HepG2 (cell line): ENCODE measurements around the gene DDX54. TPM values are rescaled to one million over a fixed set of nuclear protein-coding genes. Genes with fewer than 3 reads are reported as not detected.

ENCODE experiments used
- DNMT3B ChIP-seq: conservative IDR thresholded peaks from 2 replicates; pipeline ENCODE4 v1.6.1; 2016; ENCODE audit warnings: missing biosample characterization, control low read depth
- ELF4 ChIP-seq: sonication (generic); formaldehyde crosslinking; IDR thresholded peaks from 2 replicates; pipeline ENCODE4 v1.5.0; 2020; ENCODE audit warnings: missing genetic modification reagents, mild to moderate bottlenecking, moderate library complexity, borderline replicate concordance
- HNF4A ChIP-seq: sonication (generic); formaldehyde crosslinking; IDR thresholded peaks from 2 replicates; pipeline ENCODE4 v1.4.0; 2020; ENCODE audit warnings: missing genetic modification reagents
- NPAS2 ChIP-seq: sonication (generic); formaldehyde crosslinking; IDR thresholded peaks from 2 replicates; pipeline ENCODE4 v1.8.0; 2022; ENCODE audit warnings: mild to moderate bottlenecking, missing genetic modification reagents, borderline replicate concordance
- NR2F1 ChIP-seq, 2 experiments: fragments of 450-650 bp in 1 of 2; formaldehyde crosslinking in 1 of 2; IDR thresholded peaks; 2 replicates each; pipeline versions ENCODE4 v1.5.0 to v1.6.1; 2016 to 2020; ENCODE audit warnings: mild to moderate bottlenecking in 1 of 2, missing compliant biosample characterization in 1 of 2, missing genetic modification reagents in 1 of 2, moderate library complexity in 1 of 2
- RBM39 ChIP-seq: fragments of 200-400 bp; formaldehyde crosslinking; IDR thresholded peaks from one replicate; pipeline ENCODE4 v1.6.1; 2018; ENCODE audit warnings: antibody characterized with exemption, mild to moderate bottlenecking, low read depth, low read length; ENCODE audit not compliant: poor library complexity, severe bottlenecking
- RELA ChIP-seq: sonication (generic); formaldehyde crosslinking; IDR thresholded peaks from 2 replicates; pipeline ENCODE4 v1.4.0; 2020; ENCODE audit warnings: missing genetic modification reagents
- SNAPC5 ChIP-seq: sonication (generic); formaldehyde crosslinking; IDR thresholded peaks from 2 replicates; pipeline ENCODE4 v1.8.1; 2023; ENCODE audit warnings: mild to moderate bottlenecking, missing genetic modification reagents, borderline replicate concordance
- ZNF232 ChIP-seq: sonication (generic); formaldehyde crosslinking; IDR thresholded peaks from 2 replicates; pipeline ENCODE4 v1.4.0; 2020; ENCODE audit warnings: missing genetic modification reagents, borderline replicate concordance
- ZNF253 ChIP-seq: sonication (generic); formaldehyde crosslinking; IDR thresholded peaks from 2 replicates; pipeline ENCODE4 v1.8.0; 2022; ENCODE audit warnings: mild to moderate bottlenecking, missing genetic modification reagents, borderline replicate concordance
- ZNF256 ChIP-seq: sonication (generic); formaldehyde crosslinking; conservative IDR thresholded peaks from 2 replicates; pipeline ENCODE4 v1.4.0; 2020; ENCODE audit warnings: missing genetic modification reagents
- ZNF33A ChIP-seq: sonication (generic); formaldehyde crosslinking; IDR thresholded peaks from 2 replicates; pipeline ENCODE4 v1.5.1; 2020; ENCODE audit warnings: missing genetic modification reagents, mild to moderate bottlenecking, moderate library complexity, borderline replicate concordance
- ZNF781 ChIP-seq: sonication (generic); formaldehyde crosslinking; IDR thresholded peaks from 2 replicates; pipeline ENCODE4 v1.5.1; 2020; ENCODE audit warnings: borderline replicate concordance, mild to moderate bottlenecking, missing genetic modification reagents; ENCODE audit errors: not compliant biosample characterization
- ZNF883 ChIP-seq: sonication (generic); formaldehyde crosslinking; IDR thresholded peaks from 2 replicates; pipeline ENCODE4 v1.5.1; 2020; ENCODE audit warnings: mild to moderate bottlenecking, missing genetic modification reagents; ENCODE audit errors: not compliant biosample characterization
- polyA plus RNA-seq, 8 experiments: library from polyadenylated mRNA; depleted of rRNA in 3 of 8; stranded (reverse) in 7 of 8; unstranded in 1 of 8; fragments of >200 nt; fragmentation: Illumina TruSeq in 4 of 8; extraction: Trizol in 4 of 8; gene quantifications; 2 replicates each; pipeline versions ENCODE4 v1.2.1 to v1.2.3, GENCODE V29; 2011 to 2016; ENCODE audit warnings: low read depth in 4 of 8, missing spikeins in 1 of 8, mixed read lengths in 1 of 8; ENCODE audit not compliant: insufficient read depth in 1 of 8
- total RNA-seq, 5 experiments: library from RNA; depleted of rRNA; stranded (reverse); fragments of >200 nt; fragmentation: Illumina TruSeq; extraction: Trizol; gene quantifications; 2 replicates each; pipeline ENCODE4 v1.2.3, GENCODE V29; 2016; ENCODE audit warnings: low read depth in 1 of 5
- TF ChIP-seq, protein P1 (sequence below): sonication (generic); formaldehyde crosslinking; IDR thresholded peaks from 2 replicates; pipeline ENCODE4 v1.9.0; 2021; ENCODE audit warnings: mild to moderate bottlenecking, missing genetic modification reagents
- TF ChIP-seq, protein P2 (sequence below): sonication (generic); formaldehyde crosslinking; IDR thresholded peaks from 2 replicates; pipeline ENCODE4 v1.5.1; 2020; ENCODE audit warnings: missing genetic modification reagents, mild to moderate bottlenecking, borderline replicate concordance

DDX54 gene
- total and polyA plus RNA-seq, 2 of the 13 experiments (the other 11 are each of a cell fraction or from before 2014, with no cell fraction given), result 59.7 to 61.1 TPM

GRCh38 chr12:113185180-113186032, at the start of gene DDX54, which contains the start of gene RITA1 (continued):
- TF ChIP-seq, protein P1, sequence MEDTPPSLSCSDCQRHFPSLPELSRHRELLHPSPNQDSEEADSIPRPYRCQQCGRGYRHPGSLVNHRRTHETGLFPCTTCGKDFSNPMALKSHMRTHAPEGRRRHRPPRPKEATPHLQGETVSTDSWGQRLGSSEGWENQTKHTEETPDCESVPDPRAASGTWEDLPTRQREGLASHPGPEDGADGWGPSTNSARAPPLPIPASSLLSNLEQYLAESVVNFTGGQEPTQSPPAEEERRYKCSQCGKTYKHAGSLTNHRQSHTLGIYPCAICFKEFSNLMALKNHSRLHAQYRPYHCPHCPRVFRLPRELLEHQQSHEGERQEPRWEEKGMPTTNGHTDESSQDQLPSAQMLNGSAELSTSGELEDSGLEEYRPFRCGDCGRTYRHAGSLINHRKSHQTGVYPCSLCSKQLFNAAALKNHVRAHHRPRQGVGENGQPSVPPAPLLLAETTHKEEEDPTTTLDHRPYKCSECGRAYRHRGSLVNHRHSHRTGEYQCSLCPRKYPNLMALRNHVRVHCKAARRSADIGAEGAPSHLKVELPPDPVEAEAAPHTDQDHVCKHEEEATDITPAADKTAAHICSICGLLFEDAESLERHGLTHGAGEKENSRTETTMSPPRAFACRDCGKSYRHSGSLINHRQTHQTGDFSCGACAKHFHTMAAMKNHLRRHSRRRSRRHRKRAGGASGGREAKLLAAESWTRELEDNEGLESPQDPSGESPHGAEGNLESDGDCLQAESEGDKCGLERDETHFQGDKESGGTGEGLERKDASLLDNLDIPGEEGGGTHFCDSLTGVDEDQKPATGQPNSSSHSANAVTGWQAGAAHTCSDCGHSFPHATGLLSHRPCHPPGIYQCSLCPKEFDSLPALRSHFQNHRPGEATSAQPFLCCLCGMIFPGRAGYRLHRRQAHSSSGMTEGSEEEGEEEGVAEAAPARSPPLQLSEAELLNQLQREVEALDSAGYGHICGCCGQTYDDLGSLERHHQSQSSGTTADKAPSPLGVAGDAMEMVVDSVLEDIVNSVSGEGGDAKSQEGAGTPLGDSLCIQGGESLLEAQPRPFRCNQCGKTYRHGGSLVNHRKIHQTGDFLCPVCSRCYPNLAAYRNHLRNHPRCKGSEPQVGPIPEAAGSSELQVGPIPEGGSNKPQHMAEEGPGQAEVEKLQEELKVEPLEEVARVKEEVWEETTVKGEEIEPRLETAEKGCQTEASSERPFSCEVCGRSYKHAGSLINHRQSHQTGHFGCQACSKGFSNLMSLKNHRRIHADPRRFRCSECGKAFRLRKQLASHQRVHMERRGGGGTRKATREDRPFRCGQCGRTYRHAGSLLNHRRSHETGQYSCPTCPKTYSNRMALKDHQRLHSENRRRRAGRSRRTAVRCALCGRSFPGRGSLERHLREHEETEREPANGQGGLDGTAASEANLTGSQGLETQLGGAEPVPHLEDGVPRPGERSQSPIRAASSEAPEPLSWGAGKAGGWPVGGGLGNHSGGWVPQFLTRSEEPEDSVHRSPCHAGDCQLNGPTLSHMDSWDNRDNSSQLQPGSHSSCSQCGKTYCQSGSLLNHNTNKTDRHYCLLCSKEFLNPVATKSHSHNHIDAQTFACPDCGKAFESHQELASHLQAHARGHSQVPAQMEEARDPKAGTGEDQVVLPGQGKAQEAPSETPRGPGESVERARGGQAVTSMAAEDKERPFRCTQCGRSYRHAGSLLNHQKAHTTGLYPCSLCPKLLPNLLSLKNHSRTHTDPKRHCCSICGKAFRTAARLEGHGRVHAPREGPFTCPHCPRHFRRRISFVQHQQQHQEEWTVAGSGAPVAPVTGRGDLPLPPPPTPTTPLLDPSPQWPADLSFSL, result no peak
- TF ChIP-seq ZNF33A (CRISPR knock-in tag) (no peak), ZNF781 (CRISPR knock-in tag) (peak; percentile 95), HNF4A (CRISPR knock-in tag) (peak; percentile 51), ZNF232 (CRISPR knock-in tag) (peak; percentile 57; the same call in 1 of the 2 replicates), ZNF253 (CRISPR knock-in tag) (no peak), RBM39 (no peak), SNAPC5 (CRISPR knock-in tag) (no peak), NR2F1 (CRISPR knock-in tag; IDR thresholded peaks at IDR 0.05) (no peak), ZNF256 (CRISPR knock-in tag) (no peak; the same call in 1 of the 2 replicates), NPAS2 (CRISPR knock-in tag) (no peak), RELA (CRISPR knock-in tag) (peak; percentile 65), DNMT3B (CRISPR knock-in tag) (no peak; the same call in none of the 2 replicates), ZNF883 (peak; percentile 90), ELF4 (no peak)
- TF ChIP-seq, protein P2, sequence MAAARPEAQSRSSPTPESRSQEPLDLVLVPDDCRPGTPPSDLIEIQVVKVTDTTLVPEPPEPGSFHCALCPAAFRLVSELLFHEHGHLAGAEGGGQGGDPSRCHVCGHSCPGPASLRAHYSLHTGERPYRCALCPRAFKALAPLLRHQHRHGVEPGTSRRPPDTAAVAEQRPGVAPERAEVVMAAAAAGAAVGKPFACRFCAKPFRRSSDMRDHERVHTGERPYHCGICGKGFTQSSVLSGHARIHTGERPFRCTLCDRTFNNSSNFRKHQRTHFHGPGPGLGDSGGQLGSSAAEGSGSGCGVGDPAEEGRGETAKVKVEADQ (CRISPR knock-in tag), result no peak
